ENCODE data around the gene KLRC4.
"Not testable (repeated sequence)": the region's sequence is repeated elsewhere in the genome, so short reads cannot be mapped to it uniquely, and the experiment has no call there.

KLRC4 gene

DNA sequence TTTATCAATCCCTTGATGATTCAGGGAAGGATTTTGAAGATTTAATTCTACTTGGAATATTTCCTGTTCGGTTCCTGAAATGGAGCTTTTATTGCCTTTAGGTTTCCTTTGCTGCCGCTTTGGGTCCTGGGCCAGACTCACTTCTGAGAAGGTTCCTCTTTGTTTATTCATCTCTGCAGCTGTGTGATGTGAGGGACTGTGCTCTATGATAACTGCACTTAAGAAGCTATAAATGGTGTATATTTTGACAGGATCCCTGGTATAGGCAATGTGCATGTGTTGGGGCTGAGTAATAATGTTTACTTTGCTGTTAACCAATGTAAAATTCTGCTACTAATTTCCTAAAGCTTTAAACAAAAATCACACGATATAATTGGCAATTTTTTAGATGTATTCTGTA is 26.3 kb upstream of the KLRC4 start, which contains the start of gene KLRC2:
TSS of gene KLRC2 (minus strand) at position 195 of the 400 bp plus-strand sequence. CDS start at position 171, 24 bp downstream.
- DNase-seq (ENCODE audit: extremely low read depth, low read depth), result not testable (repeated sequence)

GRCh38 chr12:10430623-10431022 is 21.1 kb upstream of the KLRC4 start:
- DNase-seq (ENCODE audit: extremely low read depth, low read depth), result not testable (repeated sequence)

DNA sequence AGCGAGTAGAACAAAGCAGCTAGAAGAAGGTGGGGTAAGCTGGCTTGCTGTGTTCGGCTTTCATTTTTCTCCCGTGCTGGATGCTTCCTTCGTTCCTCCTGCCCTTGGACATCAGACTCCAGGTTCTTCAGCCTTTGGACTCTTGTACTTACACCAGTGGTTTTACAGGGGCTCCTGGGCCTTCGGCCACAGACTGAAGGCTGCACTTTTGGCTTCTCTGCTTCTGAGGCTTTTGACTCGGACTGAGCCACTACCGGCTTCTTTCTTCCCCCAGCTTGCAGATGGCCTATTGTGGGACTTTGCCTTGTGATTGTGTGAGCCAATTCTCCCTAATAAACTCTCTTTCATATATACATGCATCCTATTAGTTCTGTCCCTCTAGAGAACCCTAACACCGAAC is 16.4 kb upstream of the KLRC4 start:
- not testable (repeated sequence) for DNase-seq (ENCODE audit: extremely low read depth, low read depth)

DNA sequence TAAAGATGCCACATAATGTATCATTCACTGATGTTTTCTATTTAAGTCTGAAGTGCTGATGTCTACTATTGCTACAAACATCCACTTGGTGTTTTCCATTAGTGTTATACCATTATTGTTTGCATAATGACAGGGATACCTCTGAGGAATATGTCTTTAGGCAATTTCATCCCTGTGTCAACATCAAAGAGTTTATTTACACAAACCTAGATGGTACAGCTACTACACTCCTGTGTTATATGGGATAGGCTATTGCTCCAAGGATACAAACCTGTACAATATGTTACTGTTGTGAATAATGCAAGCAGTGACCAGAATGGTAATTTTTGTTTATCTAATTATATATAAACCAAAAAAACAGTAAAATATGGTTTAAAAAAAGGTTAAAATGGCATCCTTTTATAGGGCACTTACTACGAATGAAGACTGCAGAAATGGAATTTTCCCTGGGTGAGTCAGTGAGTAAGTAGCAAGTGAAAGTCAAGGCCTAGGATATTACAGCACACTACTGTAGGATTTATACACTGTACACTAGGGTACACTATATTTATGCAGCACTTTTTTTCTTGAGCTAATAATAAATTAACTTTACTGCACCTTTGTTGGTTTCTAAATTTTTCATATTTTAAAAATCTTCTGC is 14.8 kb upstream of the KLRC4 start:
- DNase-seq (ENCODE audit: extremely low read depth, low read depth), result not testable (repeated sequence)

DNA sequence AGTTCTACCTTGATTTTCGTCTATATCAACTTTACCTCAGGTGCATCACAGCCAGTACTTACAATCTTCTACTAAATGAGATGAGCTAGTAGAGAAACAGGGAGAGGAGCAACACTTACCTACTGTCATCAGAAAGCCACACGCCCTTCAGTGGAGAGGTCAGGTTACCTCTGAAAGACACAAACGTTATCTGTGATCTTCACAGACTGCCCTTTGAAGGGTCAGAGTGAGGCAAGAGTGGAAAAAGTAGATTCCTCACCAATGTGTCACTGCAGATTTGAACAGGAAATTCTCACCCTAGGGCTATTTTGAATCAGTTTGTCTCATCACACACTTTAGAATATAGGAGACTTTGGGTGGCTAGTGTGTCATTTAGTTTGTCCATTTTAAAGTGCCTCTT is 12.6 kb upstream of the KLRC4 start:
- not testable (repeated sequence) for DNase-seq (ENCODE audit: extremely low read depth, low read depth)

- DNase-seq (ENCODE audit: extremely low read depth, low read depth), result not testable (repeated sequence)
Measured at GRCh38 chr12:10420334-10420733, 10.8 kb upstream of the KLRC4 start, which contains the start of gene KLRC3. Gene KLRC3, minus strand, starts transcription at chr12:10420595. Its CDS starts 45 bp downstream, at chr12:10420550.

DNA sequence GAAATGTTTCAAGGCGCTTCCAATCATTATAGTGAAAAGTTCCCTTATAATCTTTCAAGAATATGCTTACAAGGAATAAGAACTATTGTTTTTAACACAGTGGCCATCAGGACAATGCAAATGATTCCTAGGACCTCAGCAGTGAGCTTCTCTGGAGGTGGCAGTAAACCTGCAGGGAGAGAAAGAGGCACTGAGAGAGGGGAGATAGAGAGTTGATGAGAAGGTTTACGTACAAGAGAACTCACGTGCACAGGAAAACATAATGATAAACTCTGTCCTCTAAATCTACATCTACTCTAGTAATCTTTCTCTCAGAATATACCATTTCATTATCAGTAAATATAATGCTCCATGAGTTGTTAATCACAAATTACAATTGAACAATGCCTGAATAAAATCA is 715 bp downstream of the KLRC4 start:
- TF ChIP-seq CTCF (IDR thresholded peaks at IDR 0.05; ENCODE audit: low read depth, low read length), result no peak
- no peak for DNase-seq (ENCODE audit: extremely low read depth, low read depth)

DNA sequence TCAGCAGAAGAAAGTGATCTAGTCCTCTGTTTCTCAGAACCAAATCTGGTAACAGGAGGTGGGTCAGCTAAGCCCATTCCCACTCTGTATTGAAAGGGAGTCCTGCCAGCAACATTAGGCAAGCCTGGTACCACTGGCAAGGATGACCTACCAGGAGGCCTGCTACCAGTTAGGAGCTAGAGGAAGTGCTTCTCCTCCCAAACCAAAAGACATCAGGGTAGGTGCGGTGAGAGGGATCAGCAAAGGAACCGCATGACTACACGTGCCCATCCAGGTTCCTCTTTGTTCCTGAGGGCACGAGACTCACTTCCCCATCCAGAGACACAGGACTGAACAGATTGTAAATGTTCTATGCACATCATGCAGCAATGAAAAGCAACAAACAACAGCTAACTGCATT is 2.8 kb downstream of the KLRC4 start:
- TF ChIP-seq CTCF (IDR thresholded peaks at IDR 0.05; ENCODE audit: low read depth, low read length), result no peak
- no peak for DNase-seq (ENCODE audit: extremely low read depth, low read depth)

- DNase-seq (ENCODE audit: extremely low read depth, low read depth), result no peak
- no peak for TF ChIP-seq CTCF (IDR thresholded peaks at IDR 0.05; ENCODE audit: low read depth, low read length)
Measured at GRCh38 chr12:10405294-10405693, 4.3 kb downstream of the KLRC4 start.

DNA sequence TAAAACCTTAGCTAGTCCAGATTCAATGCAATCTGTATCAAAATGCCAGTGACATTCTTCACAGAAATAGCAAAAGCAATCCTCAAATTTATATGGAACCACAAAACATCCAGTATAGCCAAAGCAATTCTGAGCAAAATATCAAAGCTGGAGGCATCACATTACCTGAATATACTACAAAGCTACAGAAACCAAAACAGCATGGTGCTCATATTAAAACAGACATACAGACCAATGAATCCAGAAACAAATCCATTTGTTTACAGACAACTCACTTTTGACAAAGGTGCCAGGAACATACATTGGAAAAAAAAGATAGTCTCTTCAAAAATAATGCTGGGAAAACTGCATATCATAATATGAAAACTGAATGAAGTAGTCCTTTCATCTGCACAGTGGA is 4.8 kb downstream of the KLRC4 start:
- no peak for TF ChIP-seq CTCF (IDR thresholded peaks at IDR 0.05; ENCODE audit: low read depth, low read length)
- no peak for DNase-seq (ENCODE audit: extremely low read depth, low read depth)

- TF ChIP-seq CTCF (IDR thresholded peaks at IDR 0.05; ENCODE audit: low read depth, low read length), result no peak
- no peak for DNase-seq (ENCODE audit: extremely low read depth, low read depth)
Measured at GRCh38 chr12:10400829-10401228, 8.7 kb downstream of the KLRC4 start.

All from AG09319 (cell line).